Measurements from ENCODE around the gene TTLL4.

The TTLL4 gene

DNA sequence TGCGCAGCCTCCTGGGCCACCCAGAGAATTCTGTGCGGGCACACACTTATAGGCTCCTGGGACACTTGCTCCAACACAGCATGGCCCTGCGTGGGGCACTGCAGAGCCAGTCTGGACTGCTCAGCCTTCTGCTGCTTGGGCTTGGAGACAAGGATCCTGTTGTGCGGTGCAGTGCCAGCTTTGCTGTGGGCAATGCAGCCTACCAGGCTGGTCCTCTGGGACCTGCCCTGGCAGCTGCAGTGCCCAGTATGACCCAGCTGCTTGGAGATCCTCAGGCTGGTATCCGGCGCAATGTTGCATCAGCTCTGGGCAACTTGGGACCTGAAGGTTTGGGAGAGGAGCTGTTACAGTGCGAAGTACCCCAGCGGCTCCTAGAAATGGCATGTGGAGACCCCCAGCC is 11.8 kb upstream of the TTLL4 start:
- no peaks in the 10 kb centered on the region for H3K4me1 Mint-ChIP-seq
- H3K4me3 Mint-ChIP-seq: no peak overlapping the region
- H3K36me3 Mint-ChIP-seq: peaks cover 42% of the 10 kb centered on the region
- H3K27ac Mint-ChIP-seq: no peak overlapping the region
- H3K9me3 Mint-ChIP-seq: no peaks in the 10 kb centered on the region
- no peak for ATAC-seq
- no peaks in the 10 kb centered on the region for H3K27me3 Mint-ChIP-seq

- H3K4me1 Mint-ChIP-seq: no peaks in the 10 kb centered on the region
- H3K27me3 Mint-ChIP-seq: no peaks in the 10 kb centered on the region
- H3K4me3 Mint-ChIP-seq: no peak overlapping the region
- H3K27ac Mint-ChIP-seq: no peak overlapping the region
- peaks cover 26% of the 10 kb centered on the region for H3K36me3 Mint-ChIP-seq
- no peak for ATAC-seq
- H3K9me3 Mint-ChIP-seq: no peaks in the 10 kb centered on the region
Observed at GRCh38 chr2:218701806-218702205, 8.8 kb upstream of the TTLL4 start.

DNA sequence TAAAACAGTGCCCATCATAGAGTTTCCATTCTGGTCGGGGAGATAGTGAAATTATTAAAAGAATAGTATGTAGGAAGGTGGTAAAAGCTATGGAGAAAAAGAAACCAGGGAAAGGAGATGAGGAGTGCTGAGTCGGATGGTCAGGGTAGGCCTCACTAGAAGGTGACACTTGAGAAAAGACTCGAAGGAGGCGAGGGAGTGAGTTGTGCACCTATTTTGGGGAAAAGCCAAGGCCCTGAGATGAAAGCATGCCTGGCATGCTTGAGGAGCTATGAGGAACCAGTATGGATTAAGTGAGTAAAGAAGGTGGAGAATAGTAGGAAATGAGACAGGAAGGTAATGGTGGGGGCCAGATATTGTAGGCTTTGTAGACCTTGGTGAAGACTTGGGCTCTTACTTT is 7.3 kb upstream of the TTLL4 start:
- Mint-ChIP-seq H3K4me3 (no peak overlapping the region), H3K4me1 (no peaks in the 10 kb centered on the region), H3K27ac (no peak overlapping the region), H3K36me3 (peaks cover 24% of the 10 kb centered on the region), H3K27me3 (no peaks in the 10 kb centered on the region), H3K9me3 (peaks cover 2% of the 10 kb centered on the region)
- no peak for ATAC-seq

DNA sequence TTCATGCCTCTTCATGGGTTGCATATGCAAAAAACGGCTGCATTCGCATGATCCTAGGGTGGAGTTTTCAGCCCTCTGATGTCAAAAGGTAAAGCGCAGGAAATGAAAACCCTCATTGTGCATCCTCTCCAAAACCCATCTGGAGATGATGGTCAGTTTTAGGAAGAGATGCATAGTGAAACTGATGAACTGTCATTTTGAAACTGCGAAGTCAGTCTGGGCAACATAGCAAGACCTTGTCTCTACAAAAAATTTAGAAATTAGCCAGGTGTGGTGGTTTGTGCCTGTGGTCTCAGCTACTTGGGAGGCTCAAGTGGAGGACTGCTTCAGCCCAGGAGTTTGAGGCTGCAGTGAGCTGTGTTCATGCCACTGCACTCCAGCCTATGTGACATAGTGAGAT is 2.5 kb upstream of the TTLL4 start:
- Mint-ChIP-seq H3K27ac (no peak overlapping the region), H3K27me3 (no peaks in the 10 kb centered on the region), H3K4me3 (no peak overlapping the region), H3K4me1 (peaks cover 12% of the 10 kb centered on the region), H3K9me3 (peaks cover 2% of the 10 kb centered on the region), H3K36me3 (no peaks in the 10 kb centered on the region)
- ATAC-seq: no peak

DNA sequence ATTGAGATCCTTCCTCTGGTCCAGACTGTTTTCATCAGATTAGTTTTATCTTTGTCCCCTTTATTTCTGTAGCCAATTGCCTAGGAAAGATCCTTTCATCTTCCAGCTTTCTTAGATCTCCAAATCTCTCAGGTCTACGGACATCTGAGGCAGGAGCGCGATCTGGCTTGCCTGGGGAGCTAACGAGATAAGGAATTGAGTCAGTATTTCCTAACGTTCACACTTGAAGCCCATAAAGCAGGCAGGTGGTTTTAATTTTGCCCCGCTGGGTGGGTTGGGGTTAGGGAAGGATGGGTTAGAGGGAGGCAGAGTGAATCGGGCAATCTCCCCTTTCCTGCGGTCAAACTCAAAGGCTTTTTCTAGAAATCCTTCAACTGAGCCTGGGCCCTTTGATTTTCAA is 727 bp upstream of the TTLL4 start:
- Mint-ChIP-seq H3K27ac (peak overlapping the region; percentile 85), H3K4me1 (peaks cover 21% of the 10 kb centered on the region), H3K9me3 (peaks cover 2% of the 10 kb centered on the region), H3K27me3 (no peaks in the 10 kb centered on the region), H3K4me3 (no peak overlapping the region), H3K36me3 (no peaks in the 10 kb centered on the region)
- no peak for ATAC-seq

DNA sequence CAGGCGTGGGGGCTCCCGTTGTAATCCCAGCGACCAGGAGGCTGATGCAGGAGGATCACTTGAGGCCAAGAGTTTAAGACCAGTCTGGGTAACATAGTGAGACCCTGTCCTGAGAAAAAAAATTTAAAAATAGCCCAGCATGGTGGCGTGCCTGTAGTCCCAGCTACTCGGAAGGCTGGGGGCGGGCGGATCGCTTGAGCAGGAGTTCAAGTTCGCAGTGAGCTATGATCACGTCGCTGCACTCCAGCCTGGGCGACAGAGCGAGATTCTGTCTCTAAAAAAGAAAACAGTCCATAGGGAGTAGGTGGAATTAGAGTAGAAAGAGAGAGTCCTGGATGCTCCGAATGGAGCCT is 325 bp upstream of the TTLL4 start:
- Mint-ChIP-seq H3K9me3 (peaks cover 2% of the 10 kb centered on the region), H3K4me3 (peak overlapping the region; percentile 91), H3K27ac (peak overlapping the region; percentile 85), H3K36me3 (no peaks in the 10 kb centered on the region), H3K27me3 (no peaks in the 10 kb centered on the region), H3K4me1 (peaks cover 21% of the 10 kb centered on the region)
- ATAC-seq: no peak

DNA sequence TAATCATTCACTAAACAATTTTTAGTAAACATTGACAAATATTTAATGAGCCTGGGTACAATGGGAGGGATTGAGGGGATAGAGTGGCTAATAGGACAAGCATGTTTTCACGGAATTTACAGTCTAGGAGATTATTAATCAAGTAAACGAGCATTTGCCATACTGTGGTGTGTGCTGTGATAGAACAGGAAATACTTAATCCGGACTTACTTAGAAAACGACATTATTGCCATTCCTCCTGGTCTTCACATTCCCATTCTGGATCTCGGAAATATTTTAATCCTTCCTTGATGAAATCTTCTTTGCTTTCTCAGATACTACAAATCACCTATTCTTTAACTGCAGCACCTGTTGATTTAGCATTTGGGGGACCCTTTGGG is 905 bp downstream of the TTLL4 start:
- Mint-ChIP-seq H3K27me3 (no peaks in the 10 kb centered on the region), H3K4me1 (peaks cover 21% of the 10 kb centered on the region), H3K36me3 (no peaks in the 10 kb centered on the region), H3K4me3 (peak overlapping the region; percentile 91), H3K9me3 (peaks cover 2% of the 10 kb centered on the region), H3K27ac (peak overlapping the region; percentile 85)
- no peak for ATAC-seq

DNA sequence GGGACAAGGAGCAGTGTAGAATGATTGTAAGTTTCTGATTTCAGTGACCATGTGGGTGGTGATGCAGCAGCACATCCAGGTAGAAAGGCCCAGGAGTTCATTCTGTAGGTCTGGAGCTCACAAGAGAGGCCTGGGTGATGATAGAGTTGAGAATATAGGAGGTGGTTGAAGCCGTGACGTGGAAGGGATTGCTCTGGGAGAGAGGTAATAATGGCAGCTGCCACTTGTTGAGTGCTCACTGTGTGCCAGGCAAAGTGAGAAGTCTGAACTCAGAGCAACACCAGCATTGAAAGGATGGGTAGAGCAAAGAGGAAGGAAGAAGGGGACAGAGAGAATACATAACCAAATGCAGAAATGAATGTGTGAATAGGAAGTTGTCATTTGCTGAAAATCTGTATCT is 3.3 kb downstream of the TTLL4 start:
- Mint-ChIP-seq H3K9me3 (no peaks in the 10 kb centered on the region), H3K4me3 (no peak overlapping the region), H3K27ac (no peak overlapping the region), H3K36me3 (peaks cover under 1% of the 10 kb centered on the region), H3K4me1 (peaks cover 21% of the 10 kb centered on the region), H3K27me3 (no peaks in the 10 kb centered on the region)
- ATAC-seq: no peak

GRCh38 chr2:218716070-218716469 is 5.4 kb downstream of the TTLL4 start:
- Mint-ChIP-seq H3K27me3 (no peaks in the 10 kb centered on the region), H3K4me3 (no peak overlapping the region), H3K4me1 (peaks cover 26% of the 10 kb centered on the region), H3K27ac (no peak overlapping the region), H3K36me3 (peaks cover 14% of the 10 kb centered on the region), H3K9me3 (no peaks in the 10 kb centered on the region)
- no peak for ATAC-seq

DNA sequence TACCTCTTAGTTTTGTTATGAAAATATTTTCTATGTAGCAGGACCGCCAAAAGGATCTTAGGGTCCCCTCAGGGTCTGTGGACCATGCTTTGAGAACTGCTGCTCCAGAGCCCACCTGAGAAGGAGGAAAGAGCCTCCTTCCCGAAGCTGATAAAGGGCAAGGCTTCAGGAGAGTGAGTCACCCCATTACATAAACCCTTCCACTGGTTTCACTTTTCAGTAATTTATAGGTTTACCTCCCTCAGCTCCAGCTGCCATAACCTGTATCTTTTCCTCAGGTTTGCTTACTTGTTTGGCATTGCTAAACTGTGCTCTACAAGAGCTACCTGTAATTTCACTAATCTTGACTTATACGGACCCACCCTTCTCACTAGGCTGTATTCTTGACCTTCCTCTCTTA is 6.6 kb downstream of the TTLL4 start:
- peaks cover 14% of the 10 kb centered on the region for H3K4me1 Mint-ChIP-seq
- no peak overlapping the region for H3K4me3 Mint-ChIP-seq
- no peaks in the 10 kb centered on the region for H3K9me3 Mint-ChIP-seq
- no peak for ATAC-seq
- H3K27me3 Mint-ChIP-seq: no peaks in the 10 kb centered on the region
- no peak overlapping the region for H3K27ac Mint-ChIP-seq
- H3K36me3 Mint-ChIP-seq: peaks cover 14% of the 10 kb centered on the region

DNA sequence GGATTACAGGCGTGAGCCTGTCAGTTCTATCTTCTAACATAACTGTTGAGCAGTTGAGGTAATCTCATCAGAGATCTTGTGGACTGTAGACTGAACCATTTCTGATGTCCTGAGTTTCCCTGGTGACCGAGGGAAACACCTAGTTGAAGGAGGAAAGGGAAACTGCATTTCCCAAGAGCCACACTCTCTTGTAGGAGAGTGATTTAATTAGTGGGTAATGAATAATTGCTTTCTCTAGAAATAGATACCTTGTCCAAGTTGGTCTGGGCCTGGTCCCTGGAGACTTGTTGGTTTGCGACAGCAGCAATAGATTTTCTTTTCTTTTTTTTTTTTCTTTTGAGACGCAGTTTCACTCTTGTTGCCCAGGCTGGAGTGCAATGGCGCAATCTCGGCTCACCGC is 7.4 kb downstream of the TTLL4 start:
- no peak overlapping the region for H3K4me3 Mint-ChIP-seq
- no peak overlapping the region for H3K27ac Mint-ChIP-seq
- ATAC-seq: no peak
- no peaks in the 10 kb centered on the region for H3K9me3 Mint-ChIP-seq
- no peaks in the 10 kb centered on the region for H3K27me3 Mint-ChIP-seq
- peaks cover 14% of the 10 kb centered on the region for H3K4me1 Mint-ChIP-seq
- H3K36me3 Mint-ChIP-seq: peaks cover 14% of the 10 kb centered on the region

GRCh38 chr2:218719457-218719856 is 8.8 kb downstream of the TTLL4 start:
- ATAC-seq: no peak
- no peaks in the 10 kb centered on the region for H3K9me3 Mint-ChIP-seq

DNA sequence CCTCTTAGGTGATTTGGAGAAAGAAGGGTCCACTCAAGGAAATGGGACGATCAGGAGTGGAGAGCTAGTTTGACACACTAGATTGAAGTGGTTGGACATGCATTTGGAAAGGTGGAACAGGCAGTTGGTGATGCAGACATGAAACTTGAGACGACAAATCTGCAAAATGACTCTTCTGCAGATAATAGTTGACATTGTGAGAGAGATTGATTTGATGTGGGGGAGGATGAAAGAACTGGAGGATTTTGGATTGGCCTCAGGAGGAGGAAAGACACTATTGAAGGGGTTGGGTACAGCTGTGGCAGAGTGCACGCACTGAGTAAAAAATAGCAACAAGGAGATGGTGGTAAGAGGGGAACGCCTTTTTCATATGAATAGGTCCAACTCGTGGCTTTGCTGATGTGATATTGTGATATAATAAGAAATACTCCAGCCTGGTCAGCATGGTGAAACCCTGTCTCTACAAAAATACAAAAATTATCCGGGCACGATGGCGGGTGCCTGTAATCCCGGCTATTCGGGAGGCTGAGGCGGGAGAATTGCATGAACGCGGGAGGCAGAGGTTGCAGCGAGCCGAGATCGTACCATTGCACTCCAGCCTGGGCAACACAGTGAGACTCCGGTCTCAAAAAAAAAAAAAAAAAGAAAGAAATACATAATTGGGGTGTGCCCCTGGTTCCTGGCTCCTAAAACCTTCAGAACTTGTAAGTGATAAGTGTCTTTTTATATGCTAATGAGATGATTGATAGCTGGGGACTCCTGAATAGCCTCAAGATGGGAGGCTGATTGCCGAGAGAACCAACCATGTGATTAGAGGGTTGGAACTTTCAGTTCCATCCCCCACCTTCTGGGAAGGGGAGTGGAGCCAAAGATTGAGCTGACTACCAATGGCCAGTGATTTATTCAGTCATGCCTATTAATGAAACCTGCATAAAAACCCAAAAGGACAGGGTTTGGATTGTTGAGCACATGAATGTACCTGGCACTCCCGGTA is 9.7 kb downstream of the TTLL4 start:
- Mint-ChIP-seq H3K27me3 (no peaks in the 10 kb centered on the region), H3K27ac (no peak overlapping the region), H3K4me1 (peaks cover 5% of the 10 kb centered on the region), H3K36me3 (peaks cover 23% of the 10 kb centered on the region), H3K4me3 (no peak overlapping the region), H3K9me3 (no peaks in the 10 kb centered on the region)
- ATAC-seq: no peak

More at GRCh38 chr2:218719457-218719856, 8.8 kb downstream of the TTLL4 start:
- Mint-ChIP-seq H3K27me3 (no peaks in the 10 kb centered on the region), H3K36me3 (peaks cover 18% of the 10 kb centered on the region), H3K4me1 (peaks cover 5% of the 10 kb centered on the region), H3K4me3 (no peak overlapping the region), H3K27ac (no peak overlapping the region)

GRCh38 chr2:218721488-218721887 is 10.9 kb downstream of the TTLL4 start:
- no peak overlapping the region for H3K4me3 Mint-ChIP-seq
- no peak for ATAC-seq
- H3K4me1 Mint-ChIP-seq: peaks cover 5% of the 10 kb centered on the region
- H3K9me3 Mint-ChIP-seq: no peaks in the 10 kb centered on the region
- no peaks in the 10 kb centered on the region for H3K27me3 Mint-ChIP-seq
- H3K36me3 Mint-ChIP-seq: peaks cover 35% of the 10 kb centered on the region
- H3K27ac Mint-ChIP-seq: no peak overlapping the region

- ATAC-seq: no peak
- no peaks in the 10 kb centered on the region for H3K27me3 Mint-ChIP-seq
- no peaks in the 10 kb centered on the region for H3K9me3 Mint-ChIP-seq
- peaks cover 5% of the 10 kb centered on the region for H3K4me1 Mint-ChIP-seq
- no peak overlapping the region for H3K4me3 Mint-ChIP-seq
- no peak overlapping the region for H3K27ac Mint-ChIP-seq
- peaks cover 39% of the 10 kb centered on the region for H3K36me3 Mint-ChIP-seq
Observed at GRCh38 chr2:218721934-218722333, 11.3 kb downstream of the TTLL4 start.

DNA sequence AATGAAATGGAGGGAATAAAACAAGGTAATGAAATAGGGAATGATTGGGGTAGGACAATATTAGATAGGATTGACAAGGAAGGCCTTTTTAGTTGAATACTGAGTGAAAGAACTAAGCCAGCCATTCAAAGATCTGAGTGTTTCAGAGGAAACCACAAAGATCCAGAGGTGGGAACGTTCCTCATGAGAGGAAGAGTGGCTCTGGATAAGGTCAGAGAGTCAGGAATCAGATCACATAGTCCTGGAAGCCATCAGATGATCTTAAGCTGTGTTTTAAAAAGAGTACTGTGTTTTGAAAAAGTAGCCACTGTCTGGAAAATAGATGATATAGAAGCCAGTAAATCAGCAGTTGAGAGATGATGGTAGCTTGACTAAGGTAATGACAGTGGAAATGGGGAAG is 11.8 kb downstream of the TTLL4 start:
- Mint-ChIP-seq H3K4me1 (peaks cover 5% of the 10 kb centered on the region), H3K4me3 (no peak overlapping the region), H3K36me3 (peaks cover 44% of the 10 kb centered on the region), H3K27ac (no peak overlapping the region), H3K27me3 (no peaks in the 10 kb centered on the region), H3K9me3 (peaks cover 3% of the 10 kb centered on the region)
- no peak for ATAC-seq
